ENCODE results near the gene FBLN1.

FBLN1 gene

GRCh38 chr22:45504373-45505341 is 2.0 kb downstream of the FBLN1 start:
- DNase-seq: no peak

- no peak for DNase-seq
These were observed 3.5 kb downstream of the FBLN1 start for GRCh38 chr22:45505991-45506747.

GRCh38 chr22:45506816-45507360 is 4.2 kb downstream of the FBLN1 start:
- no peak for DNase-seq

- no peak for DNase-seq
These were observed 5.1 kb downstream of the FBLN1 start for GRCh38 chr22:45507798-45508197.

GRCh38 chr22:45508814-45509213 is 6.1 kb downstream of the FBLN1 start:
- DNase-seq: no peak

GRCh38 chr22:45510376-45511232 is 7.9 kb downstream of the FBLN1 start:
- no peak for DNase-seq

- no peak for DNase-seq
These were observed 9.2 kb downstream of the FBLN1 start for GRCh38 chr22:45511847-45512261.

GRCh38 chr22:45512363-45512762 is 9.7 kb downstream of the FBLN1 start:
- DNase-seq: no peak

- no peak for DNase-seq
These were observed 13.0 kb downstream of the FBLN1 start for GRCh38 chr22:45515676-45516075.

- no peak for DNase-seq
These were observed 13.5 kb downstream of the FBLN1 start for GRCh38 chr22:45516163-45516562.

- no peak for DNase-seq
These were observed 14.4 kb downstream of the FBLN1 start for GRCh38 chr22:45516923-45517675.

GRCh38 chr22:45518136-45518535 is 15.5 kb downstream of the FBLN1 start:
- DNase-seq: no peak

- DNase-seq: no peak
These were observed 15.9 kb downstream of the FBLN1 start for GRCh38 chr22:45518580-45518991.

GRCh38 chr22:45521178-45521577 is 18.5 kb downstream of the FBLN1 start:
- DNase-seq: no peak

GRCh38 chr22:45522462-45522861 is 19.8 kb downstream of the FBLN1 start:
- DNase-seq: no peak

GRCh38 chr22:45524157-45524556 is 21.5 kb downstream of the FBLN1 start:
- DNase-seq: no peak

GRCh38 chr22:45524966-45525365 is 22.3 kb downstream of the FBLN1 start:
- DNase-seq: no peak

GRCh38 chr22:45525480-45525879 is 22.8 kb downstream of the FBLN1 start:
- DNase-seq: no peak

- DNase-seq: no peak
These were observed 23.6 kb downstream of the FBLN1 start for GRCh38 chr22:45526281-45526680.

GRCh38 chr22:45526768-45527360 is 24.2 kb downstream of the FBLN1 start:
- no peak for DNase-seq

- no peak for DNase-seq
These were observed 24.8 kb downstream of the FBLN1 start for GRCh38 chr22:45527456-45527855.
